ENCODE data around the gene CDK4. TPM values are rescaled to one million over a fixed set of nuclear protein-coding genes. Genes with fewer than 3 reads are reported as not detected.
"Not testable (repeated sequence)": the region's sequence is repeated elsewhere in the genome, so short reads cannot be mapped to it uniquely, and the experiment has no call there.

CDK4 gene
- total RNA-seq, 1 donor from 2014 or later, result 120 TPM

DNA sequence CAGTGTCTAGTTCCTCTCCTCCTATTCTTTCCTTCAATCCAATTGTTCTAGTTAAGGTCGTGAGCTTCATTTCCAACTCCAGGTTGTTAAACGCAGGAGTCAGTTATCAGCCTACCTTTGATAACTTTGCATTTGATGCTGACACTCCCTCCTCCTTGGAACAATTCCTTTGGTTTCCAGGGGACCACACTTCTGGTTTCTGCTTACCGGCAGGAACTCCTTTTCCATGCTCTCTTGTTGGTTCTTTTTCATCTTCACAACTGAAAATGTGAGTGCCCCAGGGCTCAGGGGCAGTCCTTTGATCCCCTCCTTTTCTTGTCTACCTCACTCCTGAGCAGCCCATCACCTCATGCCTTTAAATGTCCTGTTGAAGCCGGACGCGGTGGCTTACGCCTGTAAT, 25.3 kb upstream of the CDK4 start:
- TF ChIP-seq, protein P1, sequence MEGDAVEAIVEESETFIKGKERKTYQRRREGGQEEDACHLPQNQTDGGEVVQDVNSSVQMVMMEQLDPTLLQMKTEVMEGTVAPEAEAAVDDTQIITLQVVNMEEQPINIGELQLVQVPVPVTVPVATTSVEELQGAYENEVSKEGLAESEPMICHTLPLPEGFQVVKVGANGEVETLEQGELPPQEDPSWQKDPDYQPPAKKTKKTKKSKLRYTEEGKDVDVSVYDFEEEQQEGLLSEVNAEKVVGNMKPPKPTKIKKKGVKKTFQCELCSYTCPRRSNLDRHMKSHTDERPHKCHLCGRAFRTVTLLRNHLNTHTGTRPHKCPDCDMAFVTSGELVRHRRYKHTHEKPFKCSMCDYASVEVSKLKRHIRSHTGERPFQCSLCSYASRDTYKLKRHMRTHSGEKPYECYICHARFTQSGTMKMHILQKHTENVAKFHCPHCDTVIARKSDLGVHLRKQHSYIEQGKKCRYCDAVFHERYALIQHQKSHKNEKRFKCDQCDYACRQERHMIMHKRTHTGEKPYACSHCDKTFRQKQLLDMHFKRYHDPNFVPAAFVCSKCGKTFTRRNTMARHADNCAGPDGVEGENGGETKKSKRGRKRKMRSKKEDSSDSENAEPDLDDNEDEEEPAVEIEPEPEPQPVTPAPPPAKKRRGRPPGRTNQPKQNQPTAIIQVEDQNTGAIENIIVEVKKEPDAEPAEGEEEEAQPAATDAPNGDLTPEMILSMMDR (IDR thresholded peaks at IDR 0.05; ENCODE audit: unreplicated experiment), result no peak
- H3K4me3 Mint-ChIP-seq (ENCODE audit: unreplicated experiment), result no peak overlapping the region
- H3K27me3 Mint-ChIP-seq (ENCODE audit: unreplicated experiment), result peaks cover 1% of the 10 kb centered on the region
- no peak for DNase-seq (ENCODE audit: low spot score)
- no peaks in the 10 kb centered on the region for H3K9me3 Mint-ChIP-seq (ENCODE audit: unreplicated experiment)
- peaks cover 12% of the 10 kb centered on the region for H3K36me3 Mint-ChIP-seq (ENCODE audit: low read depth, unreplicated experiment)
- no peak overlapping the region for H3K27ac Mint-ChIP-seq (ENCODE audit: unreplicated experiment)
- H3K4me1 Mint-ChIP-seq (ENCODE audit: unreplicated experiment), result peaks cover 9% of the 10 kb centered on the region

DNA sequence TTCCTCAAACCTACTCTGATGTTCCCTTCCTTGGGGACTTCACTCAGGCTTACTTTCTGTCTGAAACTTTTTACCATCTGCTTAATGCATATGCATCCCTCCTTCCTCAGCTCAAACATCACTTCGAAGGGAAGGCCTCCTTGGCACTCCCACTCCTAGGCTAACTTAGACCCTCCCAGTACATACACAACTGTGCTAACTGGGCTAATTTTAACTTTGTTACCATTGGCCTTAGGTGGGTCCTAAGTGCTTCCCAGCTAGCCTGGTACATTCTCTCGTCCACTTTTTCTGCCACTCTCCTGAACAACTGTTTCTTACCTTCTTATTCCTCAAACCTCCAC, 24.1 kb upstream of the CDK4 start:
- Mint-ChIP-seq H3K36me3 (ENCODE audit: low read depth, unreplicated experiment) (peaks cover 9% of the 10 kb centered on the region), H3K27me3 (ENCODE audit: unreplicated experiment) (peaks cover 3% of the 10 kb centered on the region), H3K4me1 (ENCODE audit: unreplicated experiment) (peaks cover 9% of the 10 kb centered on the region), H3K4me3 (ENCODE audit: unreplicated experiment) (no peak overlapping the region), H3K9me3 (ENCODE audit: unreplicated experiment) (no peaks in the 10 kb centered on the region), H3K27ac (ENCODE audit: unreplicated experiment) (no peak overlapping the region)
- DNase-seq (ENCODE audit: low spot score), result no peak
- TF ChIP-seq, protein P1 (IDR thresholded peaks at IDR 0.05; ENCODE audit: unreplicated experiment), result no peak

DNA sequence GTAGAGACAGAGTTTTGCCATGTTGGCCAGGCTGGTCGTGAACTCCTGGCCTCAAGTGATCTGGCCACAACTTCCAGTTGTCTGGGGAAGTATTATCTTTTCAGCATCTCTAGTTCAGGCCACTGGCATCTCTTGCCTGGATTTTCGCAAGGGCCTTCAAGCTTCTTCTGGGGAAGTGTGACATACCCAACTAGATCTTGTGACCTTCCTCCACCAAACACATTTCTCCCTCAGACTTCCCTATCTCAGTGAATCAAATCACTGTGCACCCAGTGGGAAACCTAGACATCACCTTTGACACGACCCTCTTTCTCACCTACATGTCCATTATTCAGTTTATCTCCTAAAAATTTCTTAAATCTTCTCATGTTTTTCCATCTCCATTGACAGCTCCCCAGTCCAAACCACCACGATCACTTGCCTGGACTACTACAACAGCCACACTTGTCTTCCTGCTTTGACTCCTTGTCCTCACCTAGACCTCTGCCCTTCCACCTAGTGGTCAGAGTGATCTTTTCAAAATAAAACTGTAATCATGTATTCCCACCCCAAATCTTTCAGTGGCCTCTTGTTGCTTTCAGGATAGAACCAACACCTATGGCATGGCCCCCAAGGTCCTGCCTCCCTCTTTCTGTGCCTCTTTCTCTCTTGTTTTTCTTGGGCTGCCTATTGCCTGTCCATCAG, 23.6 kb upstream of the CDK4 start:
- Mint-ChIP-seq H3K36me3 (ENCODE audit: low read depth, unreplicated experiment) (peaks cover 9% of the 10 kb centered on the region), H3K4me3 (ENCODE audit: unreplicated experiment) (no peak overlapping the region), H3K9me3 (ENCODE audit: unreplicated experiment) (no peaks in the 10 kb centered on the region), H3K27ac (ENCODE audit: unreplicated experiment) (no peak overlapping the region), H3K27me3 (ENCODE audit: unreplicated experiment) (peaks cover 3% of the 10 kb centered on the region), H3K4me1 (ENCODE audit: unreplicated experiment) (peaks cover 9% of the 10 kb centered on the region)
- DNase-seq (ENCODE audit: low spot score), result no peak
- TF ChIP-seq, protein P1 (IDR thresholded peaks at IDR 0.05; ENCODE audit: unreplicated experiment), result no peak

DNA sequence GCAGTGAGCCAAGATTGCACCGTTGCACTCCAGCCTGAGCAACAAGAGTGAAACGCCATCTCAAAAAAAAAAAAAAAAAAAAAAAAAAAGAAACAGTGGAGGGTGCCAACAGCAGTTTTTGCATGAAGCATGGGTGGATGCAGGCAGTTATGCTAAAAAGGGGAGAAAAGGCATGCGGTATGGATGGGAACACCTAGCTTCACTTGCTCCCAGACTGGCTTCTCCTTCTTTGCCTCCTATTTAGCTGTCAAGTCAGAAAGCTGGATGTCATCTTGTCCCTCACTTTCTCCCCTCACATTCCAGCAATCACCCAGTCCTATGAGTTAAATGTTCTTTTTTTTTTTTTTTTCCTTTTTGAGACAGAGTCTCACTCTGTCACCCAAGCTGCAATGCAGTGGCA, 22.9 kb upstream of the CDK4 start:
- no peak for DNase-seq (ENCODE audit: low spot score)
- Mint-ChIP-seq H3K27me3 (ENCODE audit: unreplicated experiment) (peaks cover 7% of the 10 kb centered on the region), H3K27ac (ENCODE audit: unreplicated experiment) (no peak overlapping the region), H3K4me3 (ENCODE audit: unreplicated experiment) (no peak overlapping the region), H3K9me3 (ENCODE audit: unreplicated experiment) (no peaks in the 10 kb centered on the region), H3K36me3 (ENCODE audit: low read depth, unreplicated experiment) (peaks cover 10% of the 10 kb centered on the region), H3K4me1 (ENCODE audit: unreplicated experiment) (peaks cover 9% of the 10 kb centered on the region)
- TF ChIP-seq, protein P1 (IDR thresholded peaks at IDR 0.05; ENCODE audit: unreplicated experiment), result no peak

DNA sequence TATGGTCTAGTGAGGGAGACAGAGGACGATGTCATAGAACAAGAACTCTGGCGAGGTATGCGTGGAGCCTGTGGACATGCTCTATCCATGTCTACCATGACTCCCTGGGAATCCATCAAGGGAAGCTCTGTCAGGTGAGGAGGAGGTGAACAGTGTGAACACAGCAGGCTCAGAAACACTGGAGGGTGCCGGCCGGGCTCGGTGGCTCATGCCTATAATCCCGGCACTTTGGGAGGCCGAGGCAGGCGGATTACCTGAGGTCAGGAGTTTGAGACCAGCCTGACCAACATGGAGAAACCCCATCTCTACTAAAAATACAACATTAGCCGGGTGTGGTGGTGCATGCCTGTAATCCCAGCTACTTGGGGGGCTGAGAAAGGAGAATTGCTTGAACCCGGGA, 22.5 kb upstream of the CDK4 start:
- Mint-ChIP-seq H3K4me1 (ENCODE audit: unreplicated experiment) (peaks cover 13% of the 10 kb centered on the region), H3K36me3 (ENCODE audit: low read depth, unreplicated experiment) (peaks cover 14% of the 10 kb centered on the region)
- not testable (repeated sequence) for H3K4me3 Mint-ChIP-seq (ENCODE audit: unreplicated experiment)

More for the DNA sequence above, 22.5 kb upstream of the CDK4 start:
- H3K27me3 Mint-ChIP-seq (ENCODE audit: unreplicated experiment); H3K9me3 Mint-ChIP-seq (ENCODE audit: unreplicated experiment); DNase-seq (ENCODE audit: low spot score); H3K27ac Mint-ChIP-seq (ENCODE audit: unreplicated experiment): not testable (repeated sequence)

All from endothelial cell (in vitro differentiated cells).